ENCODE measurements around the gene KBTBD13.
"Not testable (repeated sequence)": the region's sequence is repeated elsewhere in the genome, so short reads cannot be mapped to it uniquely, and the experiment has no call there.

Gene KBTBD13

GRCh38 chr15:65040461-65040860 is 36.1 kb upstream of the KBTBD13 start:
- in situ Hi-C loops (cut with HindIII; ENCODE audit: low sequenced_read_pairs): no loop called here
- no peak overlapping the region for H3K4me3 ChIP-seq (ENCODE audit: low read depth, low read length)

GRCh38 chr15:65041787-65042186 is 34.8 kb upstream of the KBTBD13 start:
- in situ Hi-C loops (cut with HindIII; ENCODE audit: low sequenced_read_pairs): no loop called here
- no peak overlapping the region for H3K4me3 ChIP-seq (ENCODE audit: low read depth, low read length)
- no peak for TF ChIP-seq CTCF (IDR thresholded peaks at IDR 0.05; ENCODE audit: low read depth, low read length)
- no peak for DNase-seq (ENCODE audit: low read depth, low spot score)

More at GRCh38 chr15:65040461-65040860, 36.1 kb upstream of the KBTBD13 start:
- no peak for DNase-seq (ENCODE audit: low read depth, low spot score)
- no peak for TF ChIP-seq CTCF (IDR thresholded peaks at IDR 0.05; ENCODE audit: low read depth, low read length)

GRCh38 chr15:65042776-65043327 is 33.7 kb upstream of the KBTBD13 start:
- in situ Hi-C loops (cut with HindIII; ENCODE audit: low sequenced_read_pairs): no loop called here
- DNase-seq (ENCODE audit: low read depth, low spot score): no peak
- H3K4me3 ChIP-seq (ENCODE audit: low read depth, low read length): no peak overlapping the region
- TF ChIP-seq CTCF (IDR thresholded peaks at IDR 0.05; ENCODE audit: low read depth, low read length): no peak

GRCh38 chr15:65044218-65044617 is 32.3 kb upstream of the KBTBD13 start:
- peak; percentile 40 for DNase-seq (ENCODE audit: low read depth, low spot score)
- in situ Hi-C loops (cut with HindIII; ENCODE audit: low sequenced_read_pairs); H3K4me3 ChIP-seq (ENCODE audit: low read depth, low read length): not testable (repeated sequence)

GRCh38 chr15:65044724-65045481 is 31.6 kb upstream of the KBTBD13 start, which contains the start of gene SLC51B:
Gene SLC51B, plus strand, starts transcription at chr15:65045387. Its CDS starts 4,618 bp downstream, at chr15:65050005.
- no peak for DNase-seq (ENCODE audit: low read depth, low spot score)
- in situ Hi-C loops (cut with HindIII; ENCODE audit: low sequenced_read_pairs): no loop called here
- TF ChIP-seq CTCF (IDR thresholded peaks at IDR 0.05; ENCODE audit: low read depth, low read length): no peak
- no peak within 1 kb of the TSS for H3K4me3 ChIP-seq (ENCODE audit: low read depth, low read length)

DNA sequence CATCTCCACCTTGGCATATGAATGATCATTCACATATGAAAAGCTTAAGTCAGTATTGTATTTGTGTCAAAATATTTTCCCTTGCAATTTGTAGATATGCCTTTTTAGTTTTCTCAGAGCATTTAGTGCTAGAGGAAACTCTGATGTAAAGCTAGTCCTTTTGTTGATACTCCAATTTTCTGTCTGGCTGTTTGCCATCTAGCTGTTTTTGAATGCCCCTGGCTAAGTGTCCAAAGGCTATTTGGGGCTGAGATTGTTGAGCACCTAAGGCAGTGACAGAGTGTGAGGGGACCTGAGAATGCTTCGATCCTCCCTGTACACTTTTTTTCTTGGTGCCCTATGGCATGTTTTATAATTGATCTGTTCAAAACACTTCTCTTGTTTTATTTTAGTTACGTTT is 28.3 kb upstream of the KBTBD13 start:
- in situ Hi-C loops (cut with HindIII; ENCODE audit: low sequenced_read_pairs): no loop called here
- no peak overlapping the region for H3K4me3 ChIP-seq (ENCODE audit: low read depth, low read length)
- DNase-seq (ENCODE audit: low read depth, low spot score): no peak
- TF ChIP-seq CTCF (IDR thresholded peaks at IDR 0.05; ENCODE audit: low read depth, low read length): no peak

- peak; percentile 89 for DNase-seq (ENCODE audit: low read depth, low spot score)
- peak overlapping the region; percentile 34 for H3K4me3 ChIP-seq (ENCODE audit: low read depth, low read length)
- in situ Hi-C loops (cut with HindIII; ENCODE audit: low sequenced_read_pairs): no loop called here
- no peak for TF ChIP-seq CTCF (IDR thresholded peaks at IDR 0.05; ENCODE audit: low read depth, low read length)
These were observed 27.1 kb upstream of the KBTBD13 start for GRCh38 chr15:65049418-65049840.
